Neural progenitor cell (in vitro differentiated cells): Measurements from ENCODE around the gene CDCP1. TPM values are rescaled to one million over a fixed set of nuclear protein-coding genes. Genes with fewer than 3 reads are reported as not detected.

Experiments
- DNase-seq: peaks from one replicate; pipeline ENCODE4 v3.0.0-alpha.2; 2016; ENCODE audit warnings: low spot score
- H2AFZ ChIP-seq: fragments of 200-600 bp; sonication (generic); replicated peaks from 2 replicates; pipeline ENCODE4 v1.6.1; 2016; ENCODE audit warnings: antibody characterized with exemption
- H3F3A ChIP-seq: fragments of 200-600 bp; sonication (generic); 2 replicates; pipeline ENCODE4 v1.6.1; 2016; ENCODE audit warnings: antibody characterized with exemption, low read depth
- H3K27ac ChIP-seq: fragments of 200-600 bp; sonication (generic); 2 replicates; pipeline ENCODE4 v1.5.1; 2016; ENCODE audit warnings: mild to moderate bottlenecking
- H3K27me3 ChIP-seq: fragments of 200-600 bp; sonication (generic); 2 replicates; pipeline ENCODE4 v1.6.1; 2016; ENCODE audit warnings: mild to moderate bottlenecking, moderate library complexity
- H3K36me3 ChIP-seq: fragments of 200-600 bp; sonication (generic); 2 replicates; pipeline ENCODE4 v1.5.1; 2016
- H3K4me1 ChIP-seq: fragments of 200-600 bp; sonication (generic); 2 replicates; pipeline ENCODE4 v1.6.1; 2016; ENCODE audit warnings: mixed run types
- H3K4me2 ChIP-seq: fragments of 200-600 bp; sonication (generic); 2 replicates; pipeline ENCODE4 v1.6.1; 2016
- H3K4me3 ChIP-seq: fragments of 200-600 bp; sonication (generic); 2 replicates; pipeline ENCODE4 v1.5.1; 2016
- H3K79me2 ChIP-seq: fragments of 200-600 bp; sonication (generic); 2 replicates; pipeline ENCODE4 v1.6.1; 2016; ENCODE audit warnings: low read depth
- H3K9ac ChIP-seq: fragments of 200-600 bp; sonication (generic); 2 replicates; pipeline ENCODE4 v1.6.1; 2016
- H3K9me3 ChIP-seq: fragments of 200-600 bp; sonication (generic); 2 replicates; pipeline ENCODE4 v1.5.1; 2016; ENCODE audit warnings: low read depth
- H4K20me1 ChIP-seq: fragments of 200-600 bp; sonication (generic); 2 replicates; pipeline ENCODE4 v1.6.1; 2016; ENCODE audit warnings: low read depth
- H3K27ac Mint-ChIP-seq: 3 replicates; pipeline ENCODE4 v1.8.0; 2021; ENCODE audit warnings: mixed read lengths
- H3K27me3 Mint-ChIP-seq: 2 replicates; pipeline ENCODE4 v1.8.0; 2022; ENCODE audit warnings: low read depth, mild to moderate bottlenecking, inconsistent platforms, moderate library complexity, mixed read lengths; ENCODE audit not compliant: insufficient read depth
- H3K36me3 Mint-ChIP-seq: 3 replicates; pipeline ENCODE4 v1.8.0; 2021; ENCODE audit warnings: mixed read lengths
- H3K4me1 Mint-ChIP-seq: 3 replicates; pipeline ENCODE4 v1.8.0; 2021; ENCODE audit warnings: mixed read lengths
- H3K4me3 Mint-ChIP-seq: 3 replicates; pipeline ENCODE4 v1.8.0; 2021; ENCODE audit warnings: mild to moderate bottlenecking, moderate library complexity, mixed read lengths
- H3K9me3 Mint-ChIP-seq: 3 replicates; pipeline ENCODE4 v1.8.0; 2020; ENCODE audit warnings: mixed read lengths
- CTCF ChIP-seq: fragments of 200-600 bp; sonication (generic); IDR thresholded peaks from 2 replicates; pipeline ENCODE4 v1.5.1; 2017; ENCODE audit warnings: antibody characterized with exemption, mild to moderate bottlenecking
- EZH2 ChIP-seq: fragments of 200-600 bp; sonication (generic); IDR thresholded peaks from 2 replicates; pipeline ENCODE4 v1.6.1; 2017; ENCODE audit warnings: antibody characterized with exemption, mild to moderate bottlenecking, moderate library complexity
- EZH2phosphoT487 ChIP-seq: fragments of 200-600 bp; sonication (generic); IDR thresholded peaks from 2 replicates; pipeline ENCODE4 v1.6.1; 2017; ENCODE audit warnings: antibody characterized with exemption
- total RNA-seq: library from RNA; depleted of rRNA; stranded (reverse); fragments of >200 nt; gene quantifications from 2 replicates; pipeline ENCODE4 v1.2.3, GENCODE V29; 2015; ENCODE audit warnings: low replicate concordance

The CDCP1 gene
- total RNA-seq, 1 donor from 2014 or later = 0.24 TPM

- TF ChIP-seq CTCF = no peak
- TF ChIP-seq EZH2phosphoT487 = no peak
- no peak for TF ChIP-seq EZH2
- no peaks in the 10 kb centered on the region for H3K36me3 Mint-ChIP-seq
Observed at GRCh38 chr3:45183872-45184262, 37.7 kb upstream of the CDCP1 start.

GRCh38 chr3:45182915-45183871 lies 37.0 kb upstream of the CDCP1 start:
- H3K9me3 Mint-ChIP-seq = no peaks in the 10 kb centered on the region
- no peak overlapping the region for H3K4me3 ChIP-seq
- H3K4me2 ChIP-seq = peak overlapping the region; percentile 11
- peaks cover 7% of the 10 kb centered on the region for H3K27me3 Mint-ChIP-seq
- H3K36me3 Mint-ChIP-seq = no peaks in the 10 kb centered on the region
- TF ChIP-seq EZH2 (no peak), CTCF (no peak), EZH2phosphoT487 (no peak)
- no peaks in the 10 kb centered on the region for H3K79me2 ChIP-seq
- H4K20me1 ChIP-seq = no peaks in the 10 kb centered on the region
- H3K27ac ChIP-seq = no peak overlapping the region
- H3K27me3 ChIP-seq = no peaks in the 10 kb centered on the region
- no peaks in the 10 kb centered on the region for H3K9me3 ChIP-seq
- no peak overlapping the region for H3K9ac ChIP-seq
- H3K36me3 ChIP-seq = no peaks in the 10 kb centered on the region
- DNase-seq = peak; percentile 31
- no peaks in the 10 kb centered on the region for H3K4me1 ChIP-seq
- H2AFZ ChIP-seq = peak overlapping the region; percentile 36
- peaks cover 21% of the 10 kb centered on the region for H3K4me1 Mint-ChIP-seq
- peak overlapping the region; percentile 81 for H3K27ac Mint-ChIP-seq
- H3F3A ChIP-seq = peaks cover 4% of the 10 kb centered on the region
- H3K4me3 Mint-ChIP-seq = peak overlapping the region; percentile 8

More at GRCh38 chr3:45183872-45184262, 37.7 kb upstream of the CDCP1 start:
- no peak overlapping the region for H3K4me2 ChIP-seq
- no peaks in the 10 kb centered on the region for H4K20me1 ChIP-seq
- DNase-seq = no peak
- H2AFZ ChIP-seq = no peak overlapping the region
- no peaks in the 10 kb centered on the region for H3K9me3 ChIP-seq
- H3K4me1 Mint-ChIP-seq = peaks cover 27% of the 10 kb centered on the region
- no peak overlapping the region for H3K9ac ChIP-seq
- peaks cover 4% of the 10 kb centered on the region for H3F3A ChIP-seq
- H3K79me2 ChIP-seq = no peaks in the 10 kb centered on the region
- peaks cover 1% of the 10 kb centered on the region for H3K4me1 ChIP-seq
- peaks cover 7% of the 10 kb centered on the region for H3K27me3 Mint-ChIP-seq
- no peaks in the 10 kb centered on the region for H3K9me3 Mint-ChIP-seq
- H3K27ac Mint-ChIP-seq = no peak overlapping the region
- no peak overlapping the region for H3K4me3 Mint-ChIP-seq
- H3K27me3 ChIP-seq = no peaks in the 10 kb centered on the region
- no peak overlapping the region for H3K4me3 ChIP-seq
- H3K36me3 ChIP-seq = no peaks in the 10 kb centered on the region
- no peak overlapping the region for H3K27ac ChIP-seq

GRCh38 chr3:45181496-45181895 lies 35.3 kb upstream of the CDCP1 start:
- Histone ChIP-seq H3K36me3 (no peaks in the 10 kb centered on the region), H3K79me2 (no peaks in the 10 kb centered on the region), H3K4me2 (no peak overlapping the region), H2AFZ (no peak overlapping the region), H3K4me1 (no peaks in the 10 kb centered on the region), H3F3A (peaks cover 4% of the 10 kb centered on the region), H3K9ac (no peak overlapping the region), H3K9me3 (no peaks in the 10 kb centered on the region), H3K27ac (no peak overlapping the region), H3K4me3 (no peak overlapping the region), H3K27me3 (no peaks in the 10 kb centered on the region), H4K20me1 (no peaks in the 10 kb centered on the region)
- no peak for DNase-seq
- Mint-ChIP-seq H3K9me3 (no peaks in the 10 kb centered on the region), H3K4me1 (peaks cover 24% of the 10 kb centered on the region), H3K4me3 (no peak overlapping the region), H3K27ac (no peak overlapping the region), H3K36me3 (no peaks in the 10 kb centered on the region), H3K27me3 (peaks cover 7% of the 10 kb centered on the region)
- TF ChIP-seq EZH2 (no peak), CTCF (no peak), EZH2phosphoT487 (no peak)
